ENCODE results near the gene SLC6A19. TPM values are rescaled to one million over a fixed set of nuclear protein-coding genes. Genes with fewer than 3 reads are reported as not detected.
A peak's percentile ranks its signal among the peaks of the same experiment; 100 is the strongest.

The SLC6A19 gene
- total and polyA plus RNA-seq, 9 of the 15 experiments (the other 6 are each of a cell fraction or from before 2014, with no cell fraction given) = 0.03 to 1.6 (median 0.59) TPM

DNA sequence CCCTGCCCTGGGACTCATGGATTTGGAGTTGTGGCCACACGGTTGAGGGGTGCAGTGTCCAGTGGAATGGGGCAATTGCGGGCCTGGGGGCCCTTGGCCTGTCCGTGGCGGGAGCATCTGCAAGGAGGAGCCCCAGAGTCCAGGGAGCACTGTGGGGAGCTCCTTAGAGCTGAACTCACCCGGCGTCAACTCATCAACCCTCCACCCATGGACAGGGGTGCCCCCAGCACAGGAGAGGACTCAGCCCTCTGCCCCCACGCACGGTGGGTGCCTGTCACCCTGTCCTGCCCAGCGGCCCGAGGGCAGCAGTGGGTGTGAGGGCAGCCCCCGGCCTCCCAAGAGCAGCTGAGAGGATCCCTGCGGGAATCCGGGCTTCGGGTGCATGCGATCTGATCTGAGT is 23.2 kb downstream of the SLC6A19 start:
- no peak for TF ChIP-seq ZNF699 (CRISPR knock-in tag; IDR thresholded peaks at IDR 0.05; ENCODE audit: insufficient replicate concordance)
- TF ChIP-seq MXI1 (IDR thresholded peaks at IDR 0.05; ENCODE audit: low read depth, low read length) = no peak
- peak; percentile 73 for TF ChIP-seq ZNF263 (CRISPR knock-in tag; IDR thresholded peaks at IDR 0.05; ENCODE audit: borderline replicate concordance)
- TF ChIP-seq CBFA2T3 (IDR thresholded peaks at IDR 0.05) = no peak
- no peak for TF ChIP-seq GTF2A2 (tag; IDR thresholded peaks at IDR 0.05)
- no peak for DNase-seq (ENCODE audit: extremely low read depth in 1 of 4, low spot score in 3 of 4)
- H3K4me3 ChIP-seq = no peak overlapping the region
- no peak for ATAC-seq
- H4K20me1 ChIP-seq (replicated peaks; ENCODE audit: control insufficient read depth, insufficient read depth, low read length) = peaks cover 10% of the 10 kb centered on the region; the same call in 1 of the 2 replicates
- H3K9me1 ChIP-seq (ENCODE audit: control insufficient read depth, insufficient read depth, low read length) = peaks cover 2% of the 10 kb centered on the region
- no peaks in the 10 kb centered on the region for H3K79me2 ChIP-seq (ENCODE audit: control insufficient read depth, insufficient read depth, low read length)
- no peak for FAIRE-seq
- H3K27ac ChIP-seq (ENCODE audit: extremely low read depth, low read depth, low read length) = no peak overlapping the region
- intact Hi-C loops (cut with micrococcal nuclease) (no loop called here), in situ Hi-C loops (cut with MboI) (no loop called here)
- H3K4me1 ChIP-seq (replicated peaks in 1 of 2; ENCODE audit: control insufficient read depth in 2 of 2, insufficient read depth in 2 of 2, low read length in 2 of 2) = peaks cover 0 to 14% of the 10 kb centered on the region in 2 experiments; a peak in 1 of 5 replicates
- no peak overlapping the region for H2AFZ ChIP-seq (ENCODE audit: low read depth, low read length)
- no TSS peak for BruUV-seq (replicated peaks)
- H3K4me2 ChIP-seq (ENCODE audit: insufficient read depth, low read length) = no peak overlapping the region
- no peak overlapping the region for H3K9ac ChIP-seq (ENCODE audit: insufficient read depth in 1 of 2, low read depth in 2 of 2, low read length in 2 of 2)
- peaks cover 47 to 79% of the 10 kb centered on the region in 2 experiments; a peak in 4 of 5 replicates for H3K27me3 ChIP-seq (ENCODE audit: control insufficient read depth in 2 of 2, insufficient read depth in 2 of 2, low read length in 2 of 2)
- ChIA-PET POLR2A (no interaction called here), CTCF (ENCODE audit: low intra/inter-chr PET ratio) (interaction anchor here (0.6 kb wide), 1 partner anchor 57 kb away, joined by 3 read pairs; no protein-coding TSS in a partner anchor)
- H3K36me3 ChIP-seq (ENCODE audit: control insufficient read depth, insufficient read depth, low read length) = no peaks in the 10 kb centered on the region
- H3K9me3 ChIP-seq (replicated peaks; ENCODE audit: control insufficient read depth, insufficient read depth, low read depth, low read length) = no peaks in the 10 kb centered on the region; the same call in 1 of the 2 replicates
- 3% methylated on average over 14 of the region's 15 CpGs for WGBS (ENCODE audit: insufficient coverage, low coverage, missing lambda C conversion rate)

DNA sequence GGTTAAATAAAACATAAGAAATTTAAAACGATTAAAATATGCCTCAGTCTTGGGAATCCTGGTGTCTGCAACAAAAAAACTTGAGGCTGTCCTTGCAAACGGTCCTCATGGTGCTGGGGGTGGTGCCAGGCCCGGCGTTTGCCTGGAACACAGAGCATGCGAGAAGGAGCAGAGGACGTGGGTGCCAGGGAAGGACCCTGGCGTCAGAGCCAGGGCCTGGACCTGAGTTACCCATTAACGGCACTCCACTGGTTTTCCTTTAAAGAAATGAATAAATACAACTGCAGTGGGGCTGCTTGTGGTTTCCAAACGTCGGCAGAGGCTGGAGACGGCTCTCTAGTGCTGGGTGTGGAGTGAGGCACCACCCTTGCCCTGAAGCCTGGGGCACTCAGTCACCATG is 23.7 kb downstream of the SLC6A19 start, which contains the start of gene SLC6A18:
TSS of gene SLC6A18 (plus strand) at position 301 of the 400 bp plus-strand sequence. CDS start at position 398, 97 bp downstream.
- Histone ChIP-seq H3K36me3 (ENCODE audit: control insufficient read depth, insufficient read depth, low read length) (no peaks in the 10 kb centered on the region), H3K4me3 (no peak within 1 kb of the TSS), H3K27me3 (ENCODE audit: control insufficient read depth in 2 of 2, insufficient read depth in 2 of 2, low read length in 2 of 2) (peaks cover 48 to 79% of the 10 kb centered on the region in 2 experiments; a peak in 4 of 5 replicates), H3K27ac (ENCODE audit: extremely low read depth, low read depth, low read length) (no peak within 1 kb of the TSS), H2AFZ (ENCODE audit: low read depth, low read length) (no peak within 1 kb of the TSS), H3K4me2 (ENCODE audit: insufficient read depth, low read length) (no peak within 1 kb of the TSS), H3K79me2 (ENCODE audit: control insufficient read depth, insufficient read depth, low read length) (no peaks in the 10 kb centered on the region), H3K9me1 (ENCODE audit: control insufficient read depth, insufficient read depth, low read length) (peaks cover 2% of the 10 kb centered on the region), H3K9me3 (replicated peaks; ENCODE audit: control insufficient read depth, insufficient read depth, low read depth, low read length) (no peaks in the 10 kb centered on the region; the same call in 1 of the 2 replicates), H3K9ac (ENCODE audit: insufficient read depth in 1 of 2, low read depth in 2 of 2, low read length in 2 of 2) (no peak within 1 kb of the TSS), H4K20me1 (replicated peaks; ENCODE audit: control insufficient read depth, insufficient read depth, low read length) (peaks cover 10% of the 10 kb centered on the region; the same call in 1 of the 2 replicates), H3K4me1 (replicated peaks in 1 of 2; ENCODE audit: control insufficient read depth in 2 of 2, insufficient read depth in 2 of 2, low read length in 2 of 2) (peaks cover 0 to 14% of the 10 kb centered on the region in 2 experiments; a peak in 1 of 5 replicates)
- WGBS (ENCODE audit: insufficient coverage, low coverage, missing lambda C conversion rate) = 2% methylated on average over 11 of the region's 11 CpGs
- no peak for TF ChIP-seq ZBED1 (IDR thresholded peaks at IDR 0.05)
- no peak for TF ChIP-seq SP2 (IDR thresholded peaks at IDR 0.05; ENCODE audit: extremely low read depth, low read depth, low read length, poor library complexity, severe bottlenecking)
- no peak for TF ChIP-seq SAP30 (IDR thresholded peaks at IDR 0.05; ENCODE audit: borderline replicate concordance, insufficient read depth, low read depth, low read length, poor library complexity, severe bottlenecking)
- FAIRE-seq = no peak
- no peak for ATAC-seq
- in situ Hi-C loops (cut with MboI) (no loop called here), intact Hi-C loops (cut with micrococcal nuclease) (no loop called here)
- POLR2A ChIA-PET = no interaction called here
- BruUV-seq (replicated peaks) = no TSS peak
- no peak for DNase-seq (ENCODE audit: extremely low read depth in 1 of 4, low spot score in 3 of 4)
- CTCF ChIA-PET (ENCODE audit: low intra/inter-chr PET ratio) = interaction anchor here (0.6 kb wide), 1 partner anchor 58 kb away, joined by 3 read pairs; no protein-coding TSS in a partner anchor

Data from K562 (cell line).